Cardiac muscle cell (in vitro differentiated cells and primary cell): ENCODE measurements around the gene MMS19. TPM values are rescaled to one million over a fixed set of nuclear protein-coding genes. Genes with fewer than 3 reads are reported as not detected.
A peak's percentile ranks its signal among the peaks of the same experiment; 100 is the strongest.

Experiments used
- DNase-seq, 2 donors: peaks; one replicate each; pipeline versions ENCODE4 v3.0.0 to v3.0.0-alpha.2; 2010 to 2017; ENCODE audit warnings: low read depth in 1 of 2, low spot score in 1 of 2
- H3K27ac ChIP-seq: fragments of 200-600 bp; sonication (generic); 2 replicates; pipeline ENCODE4 v1.5.1; 2016
- H3K27me3 ChIP-seq: fragments of 200-600 bp; sonication (generic); 2 replicates; pipeline ENCODE4 v1.6.0; 2016; ENCODE audit warnings: control low read depth
- H3K36me3 ChIP-seq: fragments of 200-600 bp; sonication (generic); 2 replicates; pipeline ENCODE4 v1.5.1; 2016; ENCODE audit warnings: control low read depth
- H3K4me1 ChIP-seq: fragments of 200-600 bp; sonication (generic); 2 replicates; pipeline ENCODE4 v1.8.1; 2017; ENCODE audit warnings: low read depth, mild to moderate bottlenecking, mixed run types
- H3K4me3 ChIP-seq: fragments of 200-600 bp; sonication (generic); 2 replicates; pipeline ENCODE4 v1.5.1; 2016; ENCODE audit warnings: mild to moderate bottlenecking
- H3K9me3 ChIP-seq: fragments of 200-600 bp; sonication (generic); 2 replicates; pipeline ENCODE4 v1.5.1; 2017; ENCODE audit warnings: low read depth, mild to moderate bottlenecking, control low read depth
- CTCF ChIP-seq: IDR thresholded peaks from 2 replicates; pipeline ENCODE4 v1.5.1; 2012; ENCODE audit warnings: low read depth, mild to moderate bottlenecking, low read length
- polyA plus RNA-seq: library from polyadenylated mRNA; unstranded; fragments of >200 nt; fragmentation: Nextera tagmentation; extraction: Ambion mirVana; gene quantifications from 2 replicates; pipeline ENCODE4 v1.2.1, GENCODE V29; 2016
- total RNA-seq: library from RNA; depleted of rRNA; stranded (reverse); fragments of >200 nt; gene quantifications from 2 replicates; pipeline ENCODE4 v1.2.3, GENCODE V29; 2016

Gene MMS19
- total and polyA plus RNA-seq, 2 experiments from 2014 or later, result 72.5 to 94.0 TPM

GRCh38 chr10:97412891-97413304 is 85.3 kb downstream of the MMS19 start:
- no peaks in the 10 kb centered on the region for H3K9me3 ChIP-seq
- no peaks in the 10 kb centered on the region for H3K36me3 ChIP-seq
- H3K27me3 ChIP-seq, result no peaks in the 10 kb centered on the region
- no peaks in the 10 kb centered on the region for H3K4me1 ChIP-seq
- no peak for DNase-seq
- TF ChIP-seq CTCF, result no peak
- no peak overlapping the region for H3K4me3 ChIP-seq
- H3K27ac ChIP-seq, result no peak overlapping the region

- Histone ChIP-seq H3K4me1 (no peaks in the 10 kb centered on the region), H3K27ac (no peak overlapping the region), H3K9me3 (no peaks in the 10 kb centered on the region), H3K36me3 (no peaks in the 10 kb centered on the region), H3K27me3 (no peaks in the 10 kb centered on the region), H3K4me3 (no peak overlapping the region)
- DNase-seq, result peak; percentile 44 to 78
- TF ChIP-seq CTCF, result no peak
Observed at GRCh38 chr10:97411406-97411805, 86.8 kb downstream of the MMS19 start.

- no peaks in the 10 kb centered on the region for H3K4me1 ChIP-seq
- no peak for TF ChIP-seq CTCF
- no peak overlapping the region for H3K4me3 ChIP-seq
- no peaks in the 10 kb centered on the region for H3K9me3 ChIP-seq
- no peak for DNase-seq
- H3K27me3 ChIP-seq, result no peaks in the 10 kb centered on the region
- no peaks in the 10 kb centered on the region for H3K36me3 ChIP-seq
- H3K27ac ChIP-seq, result no peak overlapping the region
Observed at GRCh38 chr10:97408496-97408992, 89.7 kb downstream of the MMS19 start.

Other genes starting within 250 kb of the MMS19 start
- gene ARHGAP19, start 205.8 kb downstream of the MMS19 start, total RNA-seq, result 7.5 and 18.7 TPM in 2 replicates
- gene ARHGAP19, start 205.8 kb downstream of the MMS19 start, polyA plus RNA-seq, result 5.3 and 15.8 TPM in 2 replicates
- 12.7 and 17.3 TPM in 2 replicates for gene FRAT1, start 179.2 kb downstream of the MMS19 start, total RNA-seq
- 12.3 and 22.8 TPM in 2 replicates for gene FRAT1, start 179.2 kb downstream of the MMS19 start, polyA plus RNA-seq
- gene FRAT2, start 163.7 kb downstream of the MMS19 start, total RNA-seq, result 25.4 and 30.6 TPM in 2 replicates
- gene FRAT2, start 163.7 kb downstream of the MMS19 start, polyA plus RNA-seq, result 30.1 and 41.7 TPM in 2 replicates
- gene RRP12, start 97.1 kb downstream of the MMS19 start, total RNA-seq, result 14.5 and 16.2 TPM in 2 replicates
- 14.8 and 14.9 TPM in 2 replicates for gene RRP12, start 97.1 kb downstream of the MMS19 start, polyA plus RNA-seq
- gene PGAM1, start 72.2 kb downstream of the MMS19 start, total RNA-seq, result 912 and 1,364 TPM in 2 replicates
- gene PGAM1, start 72.2 kb downstream of the MMS19 start, polyA plus RNA-seq, result 1,322 and 1,889 TPM in 2 replicates
- 33.6 and 38.3 TPM in 2 replicates for gene EXOSC1, start 52.4 kb downstream of the MMS19 start, total RNA-seq
- 56.5 and 75.0 TPM in 2 replicates for gene EXOSC1, start 52.4 kb downstream of the MMS19 start, polyA plus RNA-seq
- gene ZDHHC16, start 52.2 kb downstream of the MMS19 start, total RNA-seq, result 30.8 and 43.2 TPM in 2 replicates
- 58.4 and 85.5 TPM in 2 replicates for gene ZDHHC16, start 52.2 kb downstream of the MMS19 start, polyA plus RNA-seq
- gene UBTD1, start 502 bp upstream of the MMS19 start, total RNA-seq, result 9.5 and 13.5 TPM in 2 replicates
- 13.1 and 15.8 TPM in 2 replicates for gene UBTD1, start 502 bp upstream of the MMS19 start, polyA plus RNA-seq
- not detected in 2 replicates for gene ANKRD2, start 74.4 kb upstream of the MMS19 start, total RNA-seq
- not detected in 2 replicates for gene ANKRD2, start 74.4 kb upstream of the MMS19 start, polyA plus RNA-seq
- gene HOGA1, start 86.0 kb upstream of the MMS19 start, total RNA-seq, result 2.1 and 3.8 TPM in 2 replicates
- 2.1 and 5.3 TPM in 2 replicates for gene HOGA1, start 86.0 kb upstream of the MMS19 start, polyA plus RNA-seq
- 0.25 and 0.30 TPM in 2 replicates for gene C10orf62, start 91.3 kb upstream of the MMS19 start, total RNA-seq
- not detected in 2 replicates for gene C10orf62, start 91.3 kb upstream of the MMS19 start, polyA plus RNA-seq
- 16.8 and 18.7 TPM in 2 replicates for gene MORN4, start 135.1 kb upstream of the MMS19 start, total RNA-seq
- 48.1 and 61.4 TPM in 2 replicates for gene MORN4, start 135.1 kb upstream of the MMS19 start, polyA plus RNA-seq
- gene PI4K2A, start 142.2 kb upstream of the MMS19 start, total RNA-seq, result 19.7 and 24.9 TPM in 2 replicates
- 15.8 and 20.1 TPM in 2 replicates for gene PI4K2A, start 142.2 kb upstream of the MMS19 start, polyA plus RNA-seq
- 8.7 and 19.0 TPM in 2 replicates for gene AVPI1, start 188.8 kb upstream of the MMS19 start, total RNA-seq
- gene AVPI1, start 188.8 kb upstream of the MMS19 start, polyA plus RNA-seq, result 12.9 and 15.8 TPM in 2 replicates
- gene MARVELD1, start 215.3 kb upstream of the MMS19 start, total RNA-seq, result 35.2 and 38.3 TPM in 2 replicates
- gene MARVELD1, start 215.3 kb upstream of the MMS19 start, polyA plus RNA-seq, result 41.7 and 55.5 TPM in 2 replicates
- gene ZFYVE27, start 238.7 kb upstream of the MMS19 start, total RNA-seq, result 39.1 and 59.8 TPM in 2 replicates
- 50.7 and 52.8 TPM in 2 replicates for gene ZFYVE27, start 238.7 kb upstream of the MMS19 start, polyA plus RNA-seq